A549 (cell line): ENCODE results near the gene TMEM255B. TPM values are rescaled to one million over a fixed set of nuclear protein-coding genes. Genes with fewer than 3 reads are reported as not detected.

Source experiments
- ATAC-seq, 2 experiments: fragments of 200-7000 bp in 1 of 2; fragments of >200 bp in 1 of 2; cut with Nextera tagmentation in 1 of 2; cut with Tn5 transposase in 1 of 2; 3 replicates each; pipeline versions ENCODE4 v1.8.0 to v1.9.1; 2018 to 2020; ENCODE audit warnings: mild to moderate bottlenecking in 1 of 2, moderate library complexity in 1 of 2
- CTCF ChIA-PET: fragments of 300-600 bp; sonication (Branson Sonifier 250); formaldehyde crosslinking; extraction: SDS; loops from one replicate; lab custom pipeline; 2021; ENCODE audit warnings: antibody characterized with exemption, inconsistent platforms; lab: Yijun Ruan, JAX
- POLR2A ChIA-PET: fragments of 350-600 bp; formaldehyde crosslinking; extraction: SDS; loops from one replicate; lab custom pipeline; 2021; ENCODE audit warnings: antibody characterized with exemption, inconsistent platforms; lab: Yijun Ruan, JAX
- DNase-seq, 2 experiments: peaks; one replicate each; pipeline versions ENCODE4 v3.0.0 to v3.0.0-alpha.2; 2011 to 2016; ENCODE audit warnings: low read depth in 1 of 2, low spot score in 1 of 2
- FAIRE-seq: peaks from 2 replicates; lab custom pipeline; 2011; peaks lifted over from hg19 to GRCh38; lab: Jason Lieb, UNC
- H3K27ac ChIP-seq, 2 experiments: fragments of >200 bp; sonication (Bioruptor Twin); formaldehyde crosslinking; 3 replicates each; pipeline ENCODE4 v1.5.1; 2016 to 2017
- H3K4me1 ChIP-seq: fragments of >200 bp; sonication (Bioruptor Twin); formaldehyde crosslinking; 3 replicates; pipeline ENCODE4 v1.6.1; 2016
- H3K4me2 ChIP-seq: fragments of >200 bp; sonication (Bioruptor Twin); formaldehyde crosslinking; 3 replicates; pipeline ENCODE4 v1.6.1; 2016
- H3K4me3 ChIP-seq: fragments of >200 bp; sonication (Bioruptor Twin); formaldehyde crosslinking; 3 replicates; pipeline ENCODE4 v1.5.1; 2016
- H3K9me3 ChIP-seq: fragments of >200 bp; sonication (Bioruptor Twin); formaldehyde crosslinking; 3 replicates; pipeline ENCODE4 v1.6.1; 2016
- BCL3 ChIP-seq: fragments of >200 bp; sonication (Bioruptor Twin); formaldehyde crosslinking; IDR thresholded peaks from 3 replicates; pipeline ENCODE4 v1.6.1; 2016
- CBX2 ChIP-seq: fragments of 200-600 bp; sonication (generic); IDR thresholded peaks from 2 replicates; pipeline ENCODE4 v1.6.1; 2016; ENCODE audit warnings: low read depth, mild to moderate bottlenecking, borderline replicate concordance
- CBX8 ChIP-seq: fragments of 200-600 bp; sonication (generic); IDR thresholded peaks from 2 replicates; pipeline ENCODE4 v1.6.1; 2016
- CEBPB ChIP-seq, 2 experiments: fragments of >200 bp in 1 of 2; sonication (Bioruptor Twin) in 1 of 2; formaldehyde crosslinking in 1 of 2; IDR thresholded peaks; 2 replicates each; pipeline ENCODE4 v1.6.1; 2012 to 2016
- CHD2 ChIP-seq: fragments of 150-350 bp; IDR thresholded peaks from 2 replicates; pipeline ENCODE4 v1.6.1; 2014; ENCODE audit warnings: low read length; ENCODE audit not compliant: partially characterized antibody
- EP300 ChIP-seq, 2 experiments: fragments of >200 bp; sonication (Bioruptor Twin); formaldehyde crosslinking; IDR thresholded peaks; 2 replicates in 1 of 2; 3 replicates in 1 of 2; pipeline ENCODE4 v1.6.1; 2016 to 2017
- ESRRA ChIP-seq: fragments of 150-350 bp; IDR thresholded peaks from 2 replicates; pipeline ENCODE4 v1.6.1; 2014; ENCODE audit warnings: mild to moderate bottlenecking, low read length, borderline replicate concordance
- FOSB ChIP-seq: fragments of 250-450 bp; sonication (Bioruptor Pico); IDR thresholded peaks from 2 replicates; pipeline ENCODE4 v1.5.0; 2020; ENCODE audit warnings: mild to moderate bottlenecking, moderate library complexity
- FOSL2 ChIP-seq, 2 experiments: fragments of 450-650 bp in 1 of 2; fragments of >200 bp in 1 of 2; sonication (Bioruptor Twin) in 1 of 2; formaldehyde crosslinking; IDR thresholded peaks; 2 replicates each; pipeline versions ENCODE4 v1.5.0 to v1.6.1; 2016 to 2020; ENCODE audit warnings: mild to moderate bottlenecking in 1 of 2, moderate library complexity in 1 of 2
- FOXS1 ChIP-seq: fragments of 250-450 bp; sonication (Bioruptor Pico); IDR thresholded peaks from 2 replicates; pipeline ENCODE4 v1.5.0; 2020; ENCODE audit warnings: mild to moderate bottlenecking, moderate library complexity
- HES2 ChIP-seq: fragments of >200 bp; sonication (Bioruptor Twin); formaldehyde crosslinking; IDR thresholded peaks from 2 replicates; pipeline ENCODE4 v1.6.1; 2016
- HEYL ChIP-seq: fragments of 250-450 bp; sonication (Bioruptor Pico); IDR thresholded peaks from 2 replicates; pipeline ENCODE4 v1.8.0; 2021; ENCODE audit warnings: mild to moderate bottlenecking, moderate library complexity
- HOXA7 ChIP-seq: fragments of 250-450 bp; sonication (Bioruptor Pico); IDR thresholded peaks from 2 replicates; pipeline ENCODE4 v1.5.0; 2020; ENCODE audit warnings: mild to moderate bottlenecking, moderate library complexity
- HOXB13 ChIP-seq: fragments of 250-450 bp; sonication (Bioruptor Pico); IDR thresholded peaks from 2 replicates; pipeline ENCODE4 v1.5.0; 2020; ENCODE audit warnings: low read depth, mild to moderate bottlenecking, moderate library complexity
- HOXB5 ChIP-seq: fragments of 250-450 bp; sonication (Bioruptor Pico); IDR thresholded peaks from 2 replicates; pipeline ENCODE4 v1.5.0; 2020; ENCODE audit warnings: mild to moderate bottlenecking, moderate library complexity
- JUN ChIP-seq, 2 experiments: fragments of >200 bp; sonication (Bioruptor Twin); formaldehyde crosslinking; IDR thresholded peaks; 2 replicates in 1 of 2; 3 replicates in 1 of 2; pipeline ENCODE4 v1.6.1; 2016 to 2017
- KDM1A ChIP-seq: fragments of 200-600 bp; sonication (generic); IDR thresholded peaks from 2 replicates; pipeline ENCODE4 v1.6.1; 2016; ENCODE audit warnings: low read depth, mild to moderate bottlenecking
- MAFK ChIP-seq: fragments of 450-650 bp; IDR thresholded peaks from 2 replicates; pipeline ENCODE4 v1.6.1; 2014; ENCODE audit not compliant: partially characterized antibody
- NFE2L2 ChIP-seq: fragments of 150-350 bp; conservative IDR thresholded peaks from 2 replicates; pipeline ENCODE4 v1.6.1; 2014; ENCODE audit warnings: low read length
- NPAS2 ChIP-seq: fragments of 250-450 bp; sonication (Bioruptor Pico); IDR thresholded peaks from 2 replicates; pipeline ENCODE4 v1.8.0; 2022; ENCODE audit warnings: mild to moderate bottlenecking, moderate library complexity, borderline replicate concordance
- NR3C1 ChIP-seq: fragments of >200 bp; sonication (Bioruptor Twin); formaldehyde crosslinking; IDR thresholded peaks from 3 replicates; pipeline ENCODE4 v1.6.1; 2017
- PHF8 ChIP-seq: fragments of 200-600 bp; sonication (generic); IDR thresholded peaks from 2 replicates; pipeline ENCODE4 v1.6.1; 2016; ENCODE audit warnings: low read depth, mild to moderate bottlenecking, antibody characterized with exemption, moderate library complexity, borderline replicate concordance
- POLR2A ChIP-seq: IDR thresholded peaks from 2 replicates; pipeline ENCODE4 v1.6.1; 2012; ENCODE audit warnings: mild to moderate bottlenecking, low read length
- POLR2AphosphoS2 ChIP-seq: conservative IDR thresholded peaks from 2 replicates; pipeline ENCODE4 v1.6.1; 2012; ENCODE audit warnings: low read length, improper control_type of control experiment, inconsistent platforms
- RCOR1 ChIP-seq: fragments of 150-350 bp; IDR thresholded peaks from 2 replicates; pipeline ENCODE4 v1.6.1; 2014; ENCODE audit warnings: antibody characterized with exemption, low read length, low read depth
- SMC3 ChIP-seq: fragments of >200 bp; sonication (Bioruptor Twin); formaldehyde crosslinking; IDR thresholded peaks from 3 replicates; pipeline ENCODE4 v1.6.1; 2018; ENCODE audit warnings: inconsistent platforms
- ZC3H11A ChIP-seq: fragments of 450-650 bp; IDR thresholded peaks from 2 replicates; pipeline ENCODE4 v1.6.1; 2014; ENCODE audit warnings: antibody characterized with exemption, mild to moderate bottlenecking
- ZFP36 ChIP-seq: fragments of 450-650 bp; IDR thresholded peaks from 2 replicates; pipeline ENCODE4 v1.6.1; 2014; ENCODE audit warnings: borderline replicate concordance; ENCODE audit not compliant: partially characterized antibody
- ZSCAN20 ChIP-seq: fragments of 250-450 bp; sonication (Bioruptor Pico); IDR thresholded peaks from 2 replicates; pipeline ENCODE4 v1.8.0; 2022; ENCODE audit warnings: mild to moderate bottlenecking, moderate library complexity
- WGBS: methylation state at CpG from one replicate; pipeline ENCODE4 v1.1.6; 2017; ENCODE audit errors: missing lambda C conversion rate; 5-methylcytosine and 5-hydroxymethylcytosine counted together
- polyA plus RNA-seq, 4 experiments: library from polyadenylated mRNA; depleted of rRNA in 3 of 4; stranded (reverse); fragments of >200 nt; fragmentation: RNase III in 1 of 4; extraction: RNeasy Plus Mini Kit Qiagen cat#74134 plus additional on column Dnase treatment in 1 of 4; gene quantifications; 2 replicates in 3 of 4; 3 replicates in 1 of 4; pipeline ENCODE4 v1.2.3, GENCODE V29; 2011 to 2017
- TF ChIP-seq, protein P1 (sequence below): fragments of 450-650 bp; IDR thresholded peaks from 2 replicates; pipeline ENCODE4 v1.6.1; 2014; ENCODE audit warnings: antibody characterized with exemption
- TF ChIP-seq, protein P2 (sequence below): fragments of 200-600 bp; sonication (generic); IDR thresholded peaks from 2 replicates; pipeline ENCODE4 v1.6.1; 2016; ENCODE audit warnings: antibody characterized with exemption, mild to moderate bottlenecking, moderate library complexity

TMEM255B gene
- polyA plus RNA-seq, 2 of the 4 experiments (the other 2 are of a cell fraction): 0.54 to 1.1 TPM

DNA sequence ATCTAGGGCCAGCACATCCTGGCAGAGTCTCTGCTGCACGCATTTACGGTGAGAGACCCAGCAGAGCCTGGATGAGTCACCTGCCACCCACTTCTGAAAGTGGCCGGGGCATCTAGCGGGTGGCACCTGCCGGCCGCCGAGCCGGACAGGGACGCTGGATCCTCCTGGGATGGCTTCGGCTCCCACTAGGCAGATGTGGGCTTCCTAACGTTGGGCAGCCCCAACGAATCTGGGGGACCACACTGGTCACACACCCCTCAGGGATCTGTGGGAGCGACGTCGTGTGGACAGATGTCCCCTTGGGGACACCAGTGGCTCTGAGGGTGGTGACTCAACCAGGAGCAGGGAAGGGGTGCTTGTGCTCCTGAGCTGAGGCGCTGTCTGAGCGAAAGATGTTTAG, 32.2 kb downstream of the TMEM255B start:
- H3K4me2 ChIP-seq: no peak overlapping the region
- ChIA-PET POLR2A (no interaction called here), CTCF (no interaction called here)
- no peaks in the 10 kb centered on the region for H3K4me1 ChIP-seq
- WGBS: 23% methylated on average over 2 of the region's 17 CpGs
- H3K9me3 ChIP-seq: no peaks in the 10 kb centered on the region
- H3K4me3 ChIP-seq: no peak overlapping the region
- no peak overlapping the region for H3K27ac ChIP-seq
- ATAC-seq: no peak
- TF ChIP-seq HEYL (CRISPR knock-in tag): no peak
- no peak for TF ChIP-seq FOSL2 (IDR thresholded peaks at IDR 0.05)
- no peak for TF ChIP-seq FOSL2 (CRISPR knock-in tag; IDR thresholded peaks at IDR 0.05)
- TF ChIP-seq NR3C1: no peak
- TF ChIP-seq POLR2AphosphoS2: no peak
- TF ChIP-seq FOXS1 (CRISPR knock-in tag): no peak
- no peak for TF ChIP-seq EP300 (IDR thresholded peaks at IDR 0.05)
- no peak for TF ChIP-seq CHD2
- TF ChIP-seq, protein P1, sequence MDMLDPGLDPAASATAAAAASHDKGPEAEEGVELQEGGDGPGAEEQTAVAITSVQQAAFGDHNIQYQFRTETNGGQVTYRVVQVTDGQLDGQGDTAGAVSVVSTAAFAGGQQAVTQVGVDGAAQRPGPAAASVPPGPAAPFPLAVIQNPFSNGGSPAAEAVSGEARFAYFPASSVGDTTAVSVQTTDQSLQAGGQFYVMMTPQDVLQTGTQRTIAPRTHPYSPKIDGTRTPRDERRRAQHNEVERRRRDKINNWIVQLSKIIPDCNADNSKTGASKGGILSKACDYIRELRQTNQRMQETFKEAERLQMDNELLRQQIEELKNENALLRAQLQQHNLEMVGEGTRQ: no peak
- no peak for TF ChIP-seq FOSB (CRISPR knock-in tag)
- TF ChIP-seq CBX8: no peak
- TF ChIP-seq ZC3H11A: no peak
- no peak for FAIRE-seq
- DNase-seq: no peak

- Histone ChIP-seq H3K9me3 (no peaks in the 10 kb centered on the region), H3K4me1 (no peaks in the 10 kb centered on the region), H3K4me3 (no peak overlapping the region), H3K4me2 (no peak overlapping the region), H3K27ac (no peak overlapping the region)
- ChIA-PET POLR2A (no interaction called here), CTCF (no interaction called here)
- TF ChIP-seq HOXA7 (CRISPR knock-in tag) (no peak), ZC3H11A (no peak), HES2 (no peak), NR3C1 (no peak), CBX8 (no peak), KDM1A (no peak), ESRRA (no peak), JUN (IDR thresholded peaks at IDR 0.05) (no peak), SMC3 (no peak), EP300 (IDR thresholded peaks at IDR 0.05) (no peak), CBX2 (no peak), HOXB5 (CRISPR knock-in tag) (no peak), HOXB13 (CRISPR knock-in tag) (no peak), POLR2AphosphoS2 (no peak), NPAS2 (no peak), PHF8 (no peak)
- 68% methylated on average over 18 of the region's 19 CpGs for WGBS
- ATAC-seq (no peak), DNase-seq (no peak), FAIRE-seq (no peak)
Measured at GRCh38 chr13:113791761-113792160, 32.7 kb downstream of the TMEM255B start.

DNA sequence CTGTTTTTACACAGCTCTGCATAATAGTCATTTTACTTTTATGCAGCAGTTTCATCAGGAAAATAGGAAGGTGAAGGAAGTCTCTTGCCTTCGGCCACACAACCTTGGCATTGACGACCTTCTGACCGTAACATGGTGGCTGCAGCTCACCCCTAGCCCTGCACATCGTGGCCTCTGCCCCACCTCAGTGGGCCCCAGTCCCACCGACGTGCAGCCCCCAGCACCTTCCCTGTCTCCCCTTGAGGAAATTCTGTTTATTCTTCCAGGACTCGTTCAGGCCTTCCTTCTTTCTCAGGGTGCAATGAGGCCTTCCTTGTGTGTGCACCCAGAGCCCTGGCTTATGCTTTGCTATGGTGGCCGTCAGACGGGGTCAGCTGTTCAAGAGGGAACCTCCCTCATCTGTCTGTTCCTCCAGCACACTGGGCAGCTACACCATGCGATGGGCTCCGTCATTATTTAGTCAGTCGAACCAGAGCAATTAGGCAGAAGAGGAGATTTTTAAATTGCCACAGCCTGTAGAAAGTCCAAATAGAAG, 33.3 kb downstream of the TMEM255B start:
- FAIRE-seq: no peak
- no peak overlapping the region for H3K4me3 ChIP-seq
- ChIA-PET POLR2A (no interaction called here), CTCF (no interaction called here)
- no peaks in the 10 kb centered on the region for H3K9me3 ChIP-seq
- H3K27ac ChIP-seq: no peak overlapping the region
- DNase-seq: no peak
- H3K4me1 ChIP-seq: no peaks in the 10 kb centered on the region
- TF ChIP-seq POLR2A (no peak), MAFK (no peak), KDM1A (no peak), CEBPB (IDR thresholded peaks at IDR 0.05) (no peak), BCL3 (no peak), ZFP36 (no peak), CBX8 (no peak), HOXA7 (CRISPR knock-in tag) (no peak), NFE2L2 (no peak), FOSB (CRISPR knock-in tag) (no peak), HES2 (no peak), RCOR1 (no peak), PHF8 (no peak), ZSCAN20 (CRISPR knock-in tag) (no peak)
- TF ChIP-seq, protein P2, sequence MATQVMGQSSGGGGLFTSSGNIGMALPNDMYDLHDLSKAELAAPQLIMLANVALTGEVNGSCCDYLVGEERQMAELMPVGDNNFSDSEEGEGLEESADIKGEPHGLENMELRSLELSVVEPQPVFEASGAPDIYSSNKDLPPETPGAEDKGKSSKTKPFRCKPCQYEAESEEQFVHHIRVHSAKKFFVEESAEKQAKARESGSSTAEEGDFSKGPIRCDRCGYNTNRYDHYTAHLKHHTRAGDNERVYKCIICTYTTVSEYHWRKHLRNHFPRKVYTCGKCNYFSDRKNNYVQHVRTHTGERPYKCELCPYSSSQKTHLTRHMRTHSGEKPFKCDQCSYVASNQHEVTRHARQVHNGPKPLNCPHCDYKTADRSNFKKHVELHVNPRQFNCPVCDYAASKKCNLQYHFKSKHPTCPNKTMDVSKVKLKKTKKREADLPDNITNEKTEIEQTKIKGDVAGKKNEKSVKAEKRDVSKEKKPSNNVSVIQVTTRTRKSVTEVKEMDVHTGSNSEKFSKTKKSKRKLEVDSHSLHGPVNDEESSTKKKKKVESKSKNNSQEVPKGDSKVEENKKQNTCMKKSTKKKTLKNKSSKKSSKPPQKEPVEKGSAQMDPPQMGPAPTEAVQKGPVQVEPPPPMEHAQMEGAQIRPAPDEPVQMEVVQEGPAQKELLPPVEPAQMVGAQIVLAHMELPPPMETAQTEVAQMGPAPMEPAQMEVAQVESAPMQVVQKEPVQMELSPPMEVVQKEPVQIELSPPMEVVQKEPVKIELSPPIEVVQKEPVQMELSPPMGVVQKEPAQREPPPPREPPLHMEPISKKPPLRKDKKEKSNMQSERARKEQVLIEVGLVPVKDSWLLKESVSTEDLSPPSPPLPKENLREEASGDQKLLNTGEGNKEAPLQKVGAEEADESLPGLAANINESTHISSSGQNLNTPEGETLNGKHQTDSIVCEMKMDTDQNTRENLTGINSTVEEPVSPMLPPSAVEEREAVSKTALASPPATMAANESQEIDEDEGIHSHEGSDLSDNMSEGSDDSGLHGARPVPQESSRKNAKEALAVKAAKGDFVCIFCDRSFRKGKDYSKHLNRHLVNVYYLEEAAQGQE: no peak
- WGBS: 41% methylated on average over 9 of the region's 12 CpGs
- H3K4me2 ChIP-seq: no peak overlapping the region
- ATAC-seq: no peak
